Neural cell (in vitro differentiated cells): Measurements from ENCODE around the gene CDH6.

Source experiments
- EZH2 ChIP-seq: fragments of 200-600, 300-800 bp; shearing (Covaris generic), sonication (generic); IDR thresholded peaks from 2 replicates; pipeline ENCODE4 v1.6.1; 2014; ENCODE audit warnings: antibody characterized with exemption, low read length, borderline replicate concordance, mild to moderate bottlenecking; ENCODE audit not compliant: insufficient read depth, poor library complexity, severe bottlenecking
- TF ChIP-seq, protein P1 (sequence below): fragments of 450-650 bp; IDR thresholded peaks from 2 replicates; pipeline ENCODE4 v1.5.1; 2014; ENCODE audit warnings: antibody characterized with exemption, mild to moderate bottlenecking, moderate library complexity; ENCODE audit not compliant: poor library complexity, severe bottlenecking

DNA sequence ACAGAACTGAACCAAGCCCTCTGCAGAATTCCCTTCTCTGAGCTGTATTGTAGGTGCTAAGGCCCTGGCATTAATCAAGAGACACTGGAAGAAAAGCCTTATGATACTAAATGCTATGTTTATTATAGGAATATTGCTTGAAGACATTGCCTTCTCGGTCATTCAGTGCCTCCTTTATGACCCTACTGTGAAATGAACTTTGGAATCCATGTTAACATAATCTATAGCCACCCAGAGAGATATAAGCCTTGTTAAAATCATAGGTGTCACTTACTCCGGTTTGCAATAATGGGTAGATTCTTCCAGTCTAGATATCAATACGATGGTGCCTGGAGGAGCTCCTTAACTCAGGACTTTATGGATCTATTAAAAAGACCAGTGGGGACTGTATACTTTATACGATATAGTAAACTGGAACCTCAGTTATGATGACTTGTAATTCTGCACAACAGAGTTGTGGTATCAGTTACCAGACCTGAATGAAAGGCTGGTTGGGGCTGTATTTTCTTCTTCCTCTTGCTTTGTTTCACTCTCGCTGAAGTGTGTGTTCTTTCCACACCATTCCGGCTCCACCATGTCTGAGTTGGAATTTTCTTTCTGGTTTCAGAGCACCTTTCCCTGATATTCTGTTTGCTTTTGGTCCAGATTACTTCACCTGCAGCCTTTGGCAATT lies 183.9 kb downstream of the CDH6 start:
- TF ChIP-seq, protein P1, sequence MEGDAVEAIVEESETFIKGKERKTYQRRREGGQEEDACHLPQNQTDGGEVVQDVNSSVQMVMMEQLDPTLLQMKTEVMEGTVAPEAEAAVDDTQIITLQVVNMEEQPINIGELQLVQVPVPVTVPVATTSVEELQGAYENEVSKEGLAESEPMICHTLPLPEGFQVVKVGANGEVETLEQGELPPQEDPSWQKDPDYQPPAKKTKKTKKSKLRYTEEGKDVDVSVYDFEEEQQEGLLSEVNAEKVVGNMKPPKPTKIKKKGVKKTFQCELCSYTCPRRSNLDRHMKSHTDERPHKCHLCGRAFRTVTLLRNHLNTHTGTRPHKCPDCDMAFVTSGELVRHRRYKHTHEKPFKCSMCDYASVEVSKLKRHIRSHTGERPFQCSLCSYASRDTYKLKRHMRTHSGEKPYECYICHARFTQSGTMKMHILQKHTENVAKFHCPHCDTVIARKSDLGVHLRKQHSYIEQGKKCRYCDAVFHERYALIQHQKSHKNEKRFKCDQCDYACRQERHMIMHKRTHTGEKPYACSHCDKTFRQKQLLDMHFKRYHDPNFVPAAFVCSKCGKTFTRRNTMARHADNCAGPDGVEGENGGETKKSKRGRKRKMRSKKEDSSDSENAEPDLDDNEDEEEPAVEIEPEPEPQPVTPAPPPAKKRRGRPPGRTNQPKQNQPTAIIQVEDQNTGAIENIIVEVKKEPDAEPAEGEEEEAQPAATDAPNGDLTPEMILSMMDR: no peak
- TF ChIP-seq EZH2: no peak
